Lower leg skin (tissue), 4 donors: ENCODE results near the gene DESI2. TPM values are rescaled to one million over a fixed set of nuclear protein-coding genes. Genes with fewer than 3 reads are reported as not detected.
"Not testable (repeated sequence)": the region's sequence is repeated elsewhere in the genome, so short reads cannot be mapped to it uniquely, and the experiment has no call there.

Experiments used
- DNase-seq, 2 donors: peaks; one replicate each; pipeline ENCODE4 v3.0.0-alpha.2; 2019; ENCODE audit warnings: low spot score in 2 of 2
- H3K4me3 ChIP-seq: fragments of 200-600 bp; sonication (generic); 2 replicates; pipeline ENCODE4 v1.5.1; 2017; ENCODE audit warnings: mild to moderate bottlenecking, low read depth; ENCODE audit not compliant: poor library complexity, severe bottlenecking
- POLR2A ChIP-seq, 2 donors: fragments of 450-650 bp; IDR thresholded peaks; one replicate each; pipeline ENCODE4 v1.6.1; 2016 to 2017; ENCODE audit warnings: antibody characterized with exemption in 2 of 2, mild to moderate bottlenecking in 1 of 2, moderate library complexity in 1 of 2
- WGBS, 2 donors: methylation state at CpG; one replicate each; pipeline ENCODE4 v1.1.5; 2018; 5-methylcytosine and 5-hydroxymethylcytosine counted together
- intact Hi-C: fragments of 100-400 bp; cut with DNase I; formaldehyde crosslinking; loops from one replicate; pipeline ENCODE4 v1.15.0; 2023; ENCODE audit warnings: low total_unique reads
- total RNA-seq, 4 donors: library from RNA; depleted of rRNA; stranded (reverse); fragments of >200 nt; gene quantifications; one replicate each; pipeline ENCODE4 v1.1.0, GENCODE V29; 2016
- TF ChIP-seq, protein P1 (sequence below), 3 donors: fragments of 450-650 bp; IDR thresholded peaks; one replicate each; pipeline ENCODE4 v1.5.1; 2016; ENCODE audit warnings: antibody characterized with exemption in 3 of 3, mild to moderate bottlenecking in 3 of 3, moderate library complexity in 2 of 3

Gene DESI2
- total RNA-seq, 4 donors from 2014 or later, result 25.2 to 30.2 (median 29.9) TPM

GRCh38 chr1:244667797-244668196, 14.9 kb downstream of the DESI2 start:
- DNase-seq, result no peak
- TF ChIP-seq, protein P1, sequence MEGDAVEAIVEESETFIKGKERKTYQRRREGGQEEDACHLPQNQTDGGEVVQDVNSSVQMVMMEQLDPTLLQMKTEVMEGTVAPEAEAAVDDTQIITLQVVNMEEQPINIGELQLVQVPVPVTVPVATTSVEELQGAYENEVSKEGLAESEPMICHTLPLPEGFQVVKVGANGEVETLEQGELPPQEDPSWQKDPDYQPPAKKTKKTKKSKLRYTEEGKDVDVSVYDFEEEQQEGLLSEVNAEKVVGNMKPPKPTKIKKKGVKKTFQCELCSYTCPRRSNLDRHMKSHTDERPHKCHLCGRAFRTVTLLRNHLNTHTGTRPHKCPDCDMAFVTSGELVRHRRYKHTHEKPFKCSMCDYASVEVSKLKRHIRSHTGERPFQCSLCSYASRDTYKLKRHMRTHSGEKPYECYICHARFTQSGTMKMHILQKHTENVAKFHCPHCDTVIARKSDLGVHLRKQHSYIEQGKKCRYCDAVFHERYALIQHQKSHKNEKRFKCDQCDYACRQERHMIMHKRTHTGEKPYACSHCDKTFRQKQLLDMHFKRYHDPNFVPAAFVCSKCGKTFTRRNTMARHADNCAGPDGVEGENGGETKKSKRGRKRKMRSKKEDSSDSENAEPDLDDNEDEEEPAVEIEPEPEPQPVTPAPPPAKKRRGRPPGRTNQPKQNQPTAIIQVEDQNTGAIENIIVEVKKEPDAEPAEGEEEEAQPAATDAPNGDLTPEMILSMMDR (IDR thresholded peaks at IDR 0.05), result no peak
- TF ChIP-seq POLR2A (IDR thresholded peaks at IDR 0.05), result no peak
- no peak overlapping the region for H3K4me3 ChIP-seq
- WGBS, 2 donors, result 90 to 94% methylated on average over 2 of the region's 2 CpGs
- intact Hi-C loops, result no loop called here

GRCh38 chr1:244672946-244673682, 20.2 kb downstream of the DESI2 start:
- intact Hi-C loops, result no loop called here
- no peak overlapping the region for H3K4me3 ChIP-seq
- no peak for TF ChIP-seq POLR2A (IDR thresholded peaks at IDR 0.05)
- TF ChIP-seq, protein P1 (IDR thresholded peaks at IDR 0.05), result no peak
- whole genome bisulfite sequencing, 2 donors, result 31 to 38% methylated on average over 4 of the region's 4 CpGs
- DNase-seq, result no peak

DNA sequence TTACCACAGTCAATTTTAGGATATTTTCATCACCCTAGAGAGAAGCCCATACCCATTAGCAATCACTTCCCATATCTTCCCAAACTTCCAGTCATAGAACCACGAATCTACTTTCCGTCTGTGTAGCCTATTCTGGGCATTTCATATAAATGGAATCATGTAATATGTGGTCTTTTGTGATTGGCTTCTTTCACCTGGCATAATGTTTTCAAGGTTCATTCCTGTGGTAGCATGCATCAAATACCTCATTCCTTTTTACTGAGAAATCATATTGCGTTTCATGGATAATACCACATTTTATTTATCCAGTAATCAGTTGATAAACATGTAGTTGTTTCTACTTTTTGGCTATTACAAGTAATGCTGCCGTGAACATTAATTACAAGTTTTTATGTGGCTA, 21.5 kb downstream of the DESI2 start:
- WGBS, 2 donors, result 62 to 63% methylated on average over 4 of the region's 4 CpGs
- H3K4me3 ChIP-seq, result no peak overlapping the region
- intact Hi-C loops, result no loop called here
- TF ChIP-seq, protein P1 (IDR thresholded peaks at IDR 0.05), result no peak
- no peak for TF ChIP-seq POLR2A (IDR thresholded peaks at IDR 0.05)
- DNase-seq, result no peak

- no peak for TF ChIP-seq POLR2A (IDR thresholded peaks at IDR 0.05)
- TF ChIP-seq, protein P1 (IDR thresholded peaks at IDR 0.05), result no peak
- no peak for DNase-seq
- intact Hi-C loops, result no loop called here
- 78 to 79% methylated on average over 2 of the region's 2 CpGs for WGBS, 2 donors
- no peak overlapping the region for H3K4me3 ChIP-seq
These were observed 22.2 kb downstream of the DESI2 start for GRCh38 chr1:244675167-244675566.

GRCh38 chr1:244678697-244679096, 25.8 kb downstream of the DESI2 start:
- no peak for TF ChIP-seq POLR2A (IDR thresholded peaks at IDR 0.05)
- TF ChIP-seq, protein P1 (IDR thresholded peaks at IDR 0.05), result no peak
- no peak for DNase-seq
- WGBS, 2 donors, result 62 to 64% methylated on average over 6 of the region's 6 CpGs
- H3K4me3 ChIP-seq, result no peak overlapping the region
- intact Hi-C loops, result no loop called here

DNA sequence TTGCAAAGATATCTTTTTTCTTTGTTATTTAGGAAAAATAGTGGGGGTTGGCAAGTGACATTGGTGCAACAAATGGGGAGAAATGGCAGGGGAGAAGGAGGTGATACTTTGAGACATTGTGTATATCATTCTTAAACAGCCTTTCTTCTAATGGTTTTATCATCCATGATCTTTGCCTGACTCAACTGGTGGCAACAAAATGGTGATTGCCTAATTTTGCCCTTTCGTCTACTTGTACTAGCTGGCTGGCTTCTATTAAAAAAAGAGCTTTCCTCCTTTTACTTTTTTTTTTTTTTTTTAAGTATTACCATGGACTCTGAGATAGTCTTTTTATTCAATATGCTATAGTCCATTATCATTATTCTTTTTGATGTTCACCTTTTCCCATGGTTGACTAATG, 27.7 kb downstream of the DESI2 start:
- no peak for TF ChIP-seq POLR2A (IDR thresholded peaks at IDR 0.05)
- TF ChIP-seq, protein P1 (IDR thresholded peaks at IDR 0.05), result no peak
- H3K4me3 ChIP-seq, result no peak overlapping the region
- DNase-seq, result no peak
- intact Hi-C loops, result no loop called here
- WGBS, 2 donors, result 61 to 62% methylated on average over 1 of the region's 1 CpG

DNA sequence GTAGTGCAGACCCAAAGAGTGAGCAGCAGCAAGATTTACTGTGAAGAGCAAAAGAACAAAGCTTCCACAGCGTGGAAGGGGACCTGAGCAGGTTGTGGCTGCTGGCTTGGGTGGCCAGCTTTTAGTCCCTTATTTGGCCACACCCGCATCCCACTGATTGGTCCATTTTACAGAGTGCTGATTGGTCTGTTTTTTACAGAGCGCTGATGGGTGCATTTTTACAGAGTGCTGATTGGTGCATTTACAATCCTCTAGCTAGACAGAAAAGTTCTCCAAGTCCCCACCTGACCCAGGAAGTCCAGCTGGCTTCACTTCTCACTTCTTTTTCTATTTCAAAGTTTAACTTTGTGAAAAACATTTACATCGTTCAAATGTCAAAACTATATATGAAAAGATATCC, 29.2 kb downstream of the DESI2 start:
- DNase-seq, intact Hi-C loops, H3K4me3 ChIP-seq: not testable (repeated sequence)
- WGBS, 2 donors, result 94 to 95% methylated on average over 4 of the region's 4 CpGs
